A549 treated with RU486 at 1 μM for 4 hours (cell line): Measurements from ENCODE around the gene EFHD1. TPM values are rescaled to one million over a fixed set of nuclear protein-coding genes. Genes with fewer than 3 reads are reported as not detected.

Source experiments
- total RNA-seq: library from RNA; stranded (reverse); fragments of 200-300 nt; extraction: Qiagen RNA extraction; gene quantifications from 5 replicates; pipeline ENCODE4 v1.2.3, GENCODE V29; 2022; ENCODE audit warnings: low read depth

The EFHD1 gene, protein sequence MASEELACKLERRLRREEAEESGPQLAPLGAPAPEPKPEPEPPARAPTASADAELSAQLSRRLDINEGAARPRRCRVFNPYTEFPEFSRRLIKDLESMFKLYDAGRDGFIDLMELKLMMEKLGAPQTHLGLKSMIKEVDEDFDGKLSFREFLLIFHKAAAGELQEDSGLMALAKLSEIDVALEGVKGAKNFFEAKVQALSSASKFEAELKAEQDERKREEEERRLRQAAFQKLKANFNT
- total RNA-seq: 1.8 to 2.4 TPM (median 1.9 TPM) in 5 replicates

DNA sequence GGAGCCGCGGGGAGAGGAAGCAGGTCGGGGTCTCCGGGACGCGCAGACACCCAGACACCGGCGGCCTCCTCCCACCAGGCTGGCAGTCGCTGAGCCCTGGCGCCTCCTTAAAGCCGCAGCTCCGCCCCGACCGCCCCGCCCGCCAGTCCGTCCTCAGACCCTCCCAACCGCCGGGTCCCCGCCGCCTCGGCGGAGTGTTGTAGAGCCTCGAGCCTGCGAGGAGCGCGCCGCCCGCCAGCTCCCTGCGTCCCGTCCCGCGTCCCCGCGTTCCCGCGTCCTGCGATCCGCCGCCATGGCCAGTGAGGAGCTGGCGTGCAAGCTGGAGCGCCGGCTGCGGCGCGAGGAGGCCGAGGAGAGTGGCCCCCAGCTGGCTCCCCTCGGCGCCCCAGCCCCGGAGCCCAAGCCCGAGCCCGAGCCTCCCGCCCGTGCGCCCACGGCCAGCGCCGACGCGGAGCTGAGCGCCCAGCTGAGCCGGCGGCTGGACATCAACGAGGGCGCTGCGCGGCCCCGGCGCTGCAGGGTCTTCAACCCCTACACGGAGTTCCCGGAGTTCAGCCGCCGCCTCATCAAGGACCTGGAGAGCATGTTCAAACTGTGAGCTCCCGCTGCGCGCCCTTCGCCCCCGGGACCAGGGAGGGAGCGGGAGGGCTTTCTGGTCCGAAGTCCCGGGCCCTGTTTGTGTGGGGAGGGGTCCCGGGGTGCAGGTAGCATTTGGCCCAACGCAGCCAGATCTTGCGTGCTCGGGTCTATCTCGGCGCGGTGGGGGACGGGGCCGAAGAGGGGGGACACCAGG lies at the start of gene EFHD1:
TSS of gene EFHD1 (plus strand) at position 192 of the 793 bp plus-strand sequence. CDS start at position 293, 101 bp downstream.

GRCh38 chr2:232697059-232697806 lies 63.8 kb downstream of the EFHD1 start, which contains the start of gene GIGYF2:
Gene GIGYF2 (plus strand): TSS chr2:232697331. CDS start chr2:232735198, 37,867 bp downstream.

Other genes with a start within 250 kb of the EFHD1 start
- 0.08 to 0.30 TPM (median 0.14 TPM) in 5 replicates for gene ALPG, start 226.8 kb upstream of the EFHD1 start, total RNA-seq
- not detected in 5 replicates for gene ALPI, start 177.5 kb upstream of the EFHD1 start, total RNA-seq
- 0.19 to 0.74 TPM (median 0.23 TPM) in 5 replicates for gene ECEL1, start 145.8 kb upstream of the EFHD1 start, total RNA-seq
- gene PRSS56, start 113.2 kb upstream of the EFHD1 start, total RNA-seq: 0.14 to 0.27 TPM (median 0.22 TPM) in 4 of 5 replicates, not detected in the other
- not detected in 5 replicates for gene CHRND, start 107.4 kb upstream of the EFHD1 start, total RNA-seq
- gene CHRNG, start 93.9 kb upstream of the EFHD1 start, total RNA-seq: not detected in 5 replicates
- gene TIGD1, start 83.0 kb upstream of the EFHD1 start, total RNA-seq: 4.0 to 5.3 TPM (median 5.0 TPM) in 5 replicates
- 86.0 to 227 TPM (median 99.0 TPM) in 5 replicates for gene EIF4E2, start 82.9 kb upstream of the EFHD1 start, total RNA-seq
- 20.0 to 31.2 TPM (median 27.2 TPM) in 5 replicates for gene GIGYF2, start 63.7 kb downstream of the EFHD1 start, total RNA-seq
- gene KCNJ13, start 143.0 kb downstream of the EFHD1 start, total RNA-seq: not detected in 5 replicates
- gene SNORC, start 236.7 kb downstream of the EFHD1 start, total RNA-seq: 5.3 to 15.8 TPM (median 9.8 TPM) in 5 replicates